ENCODE data around the gene SMCO4.

Gene SMCO4

DNA sequence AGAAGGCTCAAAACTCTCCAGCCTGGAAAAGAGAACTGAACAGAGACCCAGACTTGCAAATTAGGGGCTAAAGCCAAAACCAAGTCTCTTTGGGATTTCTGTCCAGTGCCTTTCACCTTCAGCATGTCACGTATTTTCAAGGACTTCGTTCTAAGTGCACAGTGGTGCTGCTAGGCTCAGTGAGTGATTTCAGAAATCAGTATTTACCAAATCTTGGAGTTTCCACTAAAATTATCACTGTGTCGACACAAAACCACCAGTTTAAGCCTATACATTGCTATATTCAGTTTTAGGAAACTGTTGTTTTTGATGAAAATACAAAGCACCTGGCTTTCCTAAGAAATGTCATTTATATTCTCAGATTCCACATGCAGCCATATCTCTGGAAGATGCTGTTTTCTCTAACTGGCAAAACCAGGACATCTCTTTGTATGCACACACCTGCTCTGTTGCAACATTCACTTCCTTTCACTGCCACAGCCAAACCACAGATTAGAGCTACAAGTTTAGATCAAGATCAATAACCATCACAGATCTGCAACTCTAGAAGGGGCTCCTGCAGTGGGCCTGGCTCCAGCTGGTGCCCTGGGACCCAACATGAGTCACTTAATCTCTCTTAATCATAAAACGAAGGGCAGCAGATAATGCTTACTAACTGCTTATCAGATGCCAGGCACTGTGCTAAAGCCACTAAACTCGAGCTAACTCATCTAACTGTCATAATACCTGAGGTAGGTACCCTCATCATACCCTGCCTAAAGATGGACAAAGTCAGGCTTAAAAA lies 22.3 kb downstream of the SMCO4 start:
- no peak overlapping the region for H3K27ac ChIP-seq (ENCODE audit: low read depth, low read length)
- H3K9me3 ChIP-seq (ENCODE audit: control insufficient read depth in 1 of 2, low read length in 2 of 2) = no peaks in the 10 kb centered on the region
- H3K36me3 ChIP-seq (ENCODE audit: control insufficient read depth in 1 of 2, insufficient read depth in 2 of 2, low read length in 2 of 2) = no peaks in the 10 kb centered on the region
- H3K9ac ChIP-seq (ENCODE audit: low read depth in 1 of 2, low read length in 2 of 2) = no peak overlapping the region
- no peaks in the 10 kb centered on the region for H3K27me3 ChIP-seq (ENCODE audit: control insufficient read depth in 1 of 2, insufficient read depth in 2 of 2, low read length in 2 of 2)
- no peak overlapping the region for H3K4me3 ChIP-seq (ENCODE audit: low read depth in 1 of 2, low read length in 2 of 2)
- H3K4me1 ChIP-seq (ENCODE audit: control insufficient read depth in 1 of 2, insufficient read depth in 2 of 2, low read length in 2 of 2) = peaks cover 28 to 46% of the 10 kb centered on the region in 2 donors

DNA sequence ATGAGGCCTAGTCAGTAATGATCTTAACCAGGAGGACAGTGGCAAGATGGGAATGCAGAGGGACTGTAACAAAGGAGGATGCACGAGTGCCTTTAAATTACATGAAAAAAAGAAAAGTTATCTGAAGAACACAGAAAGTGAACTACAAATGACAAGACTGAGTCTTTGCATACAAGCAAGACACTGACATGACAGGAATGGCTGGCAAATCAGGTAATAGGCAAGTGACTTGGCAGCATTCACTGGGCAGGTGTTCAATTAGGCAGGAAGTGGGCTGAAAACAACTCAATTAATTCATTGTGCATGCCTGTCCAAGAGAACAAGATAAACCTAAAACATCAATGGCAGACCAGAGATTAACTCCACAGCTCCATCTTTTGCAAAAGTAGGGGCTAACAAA lies 24.0 kb downstream of the SMCO4 start:
- H3K27ac ChIP-seq (ENCODE audit: low read depth, low read length) = no peak overlapping the region
- H3K36me3 ChIP-seq (ENCODE audit: control insufficient read depth in 1 of 2, insufficient read depth in 2 of 2, low read length in 2 of 2) = no peaks in the 10 kb centered on the region
- H3K9me3 ChIP-seq (ENCODE audit: control insufficient read depth in 1 of 2, low read length in 2 of 2) = no peaks in the 10 kb centered on the region
- H3K4me3 ChIP-seq (ENCODE audit: low read depth in 1 of 2, low read length in 2 of 2) = no peak overlapping the region
- H3K27me3 ChIP-seq (ENCODE audit: control insufficient read depth in 1 of 2, insufficient read depth in 2 of 2, low read length in 2 of 2) = no peaks in the 10 kb centered on the region
- peaks cover 11 to 29% of the 10 kb centered on the region in 2 donors for H3K4me1 ChIP-seq (ENCODE audit: control insufficient read depth in 1 of 2, insufficient read depth in 2 of 2, low read length in 2 of 2)
- no peak overlapping the region for H3K9ac ChIP-seq (ENCODE audit: low read depth in 1 of 2, low read length in 2 of 2)

DNA sequence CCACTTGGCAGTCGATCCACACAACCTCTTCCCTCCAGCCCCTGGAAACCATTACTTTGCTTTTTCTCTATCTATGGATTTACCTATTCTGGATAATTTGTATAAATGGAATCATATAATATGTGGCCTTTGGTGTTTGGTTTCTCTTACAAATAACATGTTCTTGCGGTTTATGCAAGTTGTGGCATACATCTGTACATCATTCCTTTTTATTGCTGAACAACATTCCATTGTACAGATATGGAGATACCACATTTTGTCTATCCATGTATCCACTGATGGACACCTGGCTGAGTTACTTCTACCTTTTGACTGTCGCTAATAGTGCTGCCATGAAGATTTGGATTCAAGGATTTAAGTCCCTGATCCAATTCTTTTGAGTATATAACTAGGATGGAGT lies 25.1 kb downstream of the SMCO4 start:
- Histone ChIP-seq H3K27ac (ENCODE audit: low read depth, low read length) (no peak overlapping the region), H3K4me3 (ENCODE audit: low read depth in 1 of 2, low read length in 2 of 2) (no peak overlapping the region), H3K27me3 (ENCODE audit: control insufficient read depth in 1 of 2, insufficient read depth in 2 of 2, low read length in 2 of 2) (no peaks in the 10 kb centered on the region), H3K9me3 (ENCODE audit: control insufficient read depth in 1 of 2, low read length in 2 of 2) (no peaks in the 10 kb centered on the region), H3K36me3 (ENCODE audit: control insufficient read depth in 1 of 2, insufficient read depth in 2 of 2, low read length in 2 of 2) (no peaks in the 10 kb centered on the region), H3K9ac (ENCODE audit: low read depth in 1 of 2, low read length in 2 of 2) (no peak overlapping the region), H3K4me1 (ENCODE audit: control insufficient read depth in 1 of 2, insufficient read depth in 2 of 2, low read length in 2 of 2) (peaks cover 8 to 27% of the 10 kb centered on the region in 2 donors)

DNA sequence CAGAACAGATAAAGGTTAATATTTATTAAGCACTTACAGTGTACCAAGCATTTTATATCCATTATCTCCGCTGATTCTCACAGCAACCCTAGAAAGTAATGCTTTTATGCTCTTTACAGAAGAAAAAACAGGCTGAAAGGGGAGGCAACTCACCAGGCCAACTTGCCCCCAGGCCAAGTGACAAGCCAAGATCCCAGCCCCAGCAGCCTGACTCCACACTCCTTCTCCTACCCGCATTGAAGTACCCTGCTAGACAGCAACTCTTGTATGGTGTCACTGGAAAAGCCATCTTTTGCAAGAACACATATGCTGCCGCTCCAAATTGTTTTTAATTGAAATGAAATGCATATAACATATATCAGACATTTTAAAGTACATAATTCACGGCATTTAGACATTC lies 25.6 kb downstream of the SMCO4 start:
- Histone ChIP-seq H3K36me3 (ENCODE audit: control insufficient read depth in 1 of 2, insufficient read depth in 2 of 2, low read length in 2 of 2) (no peaks in the 10 kb centered on the region), H3K27me3 (ENCODE audit: control insufficient read depth in 1 of 2, insufficient read depth in 2 of 2, low read length in 2 of 2) (no peaks in the 10 kb centered on the region), H3K4me3 (ENCODE audit: low read depth in 1 of 2, low read length in 2 of 2) (no peak overlapping the region), H3K9me3 (ENCODE audit: control insufficient read depth in 1 of 2, low read length in 2 of 2) (no peaks in the 10 kb centered on the region), H3K27ac (ENCODE audit: low read depth, low read length) (no peak overlapping the region), H3K9ac (ENCODE audit: low read depth in 1 of 2, low read length in 2 of 2) (no peak overlapping the region), H3K4me1 (ENCODE audit: control insufficient read depth in 1 of 2, insufficient read depth in 2 of 2, low read length in 2 of 2) (peaks cover 8 to 26% of the 10 kb centered on the region in 2 donors)

DNA sequence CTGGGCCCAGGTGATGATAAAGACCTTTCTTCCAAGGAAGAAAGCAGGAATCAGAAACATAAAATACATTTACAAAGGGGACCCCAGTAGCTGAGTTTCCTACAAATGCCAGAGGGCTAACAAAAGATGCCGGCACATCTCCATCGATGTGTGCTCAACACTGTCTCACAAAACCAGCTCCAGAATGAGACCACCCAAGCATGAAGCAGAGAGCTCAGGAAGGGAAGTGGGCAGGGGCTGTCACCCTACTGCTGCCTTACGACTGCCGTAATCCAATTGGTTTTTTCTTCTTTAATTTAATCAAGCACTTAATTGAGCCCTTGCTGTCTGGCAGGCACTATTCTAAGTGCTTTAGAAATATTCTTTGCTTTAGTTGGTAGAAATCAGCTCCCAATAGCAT lies 26.1 kb downstream of the SMCO4 start:
- no peak overlapping the region for H3K27ac ChIP-seq (ENCODE audit: low read depth, low read length)
- no peak overlapping the region for H3K4me3 ChIP-seq (ENCODE audit: low read depth in 1 of 2, low read length in 2 of 2)
- H3K36me3 ChIP-seq (ENCODE audit: control insufficient read depth in 1 of 2, insufficient read depth in 2 of 2, low read length in 2 of 2) = no peaks in the 10 kb centered on the region
- no peaks in the 10 kb centered on the region for H3K27me3 ChIP-seq (ENCODE audit: control insufficient read depth in 1 of 2, insufficient read depth in 2 of 2, low read length in 2 of 2)
- peaks cover 4 to 21% of the 10 kb centered on the region in 2 donors for H3K4me1 ChIP-seq (ENCODE audit: control insufficient read depth in 1 of 2, insufficient read depth in 2 of 2, low read length in 2 of 2)
- H3K9ac ChIP-seq (ENCODE audit: low read depth in 1 of 2, low read length in 2 of 2) = no peak overlapping the region
- H3K9me3 ChIP-seq (ENCODE audit: control insufficient read depth in 1 of 2, low read length in 2 of 2) = no peaks in the 10 kb centered on the region

DNA sequence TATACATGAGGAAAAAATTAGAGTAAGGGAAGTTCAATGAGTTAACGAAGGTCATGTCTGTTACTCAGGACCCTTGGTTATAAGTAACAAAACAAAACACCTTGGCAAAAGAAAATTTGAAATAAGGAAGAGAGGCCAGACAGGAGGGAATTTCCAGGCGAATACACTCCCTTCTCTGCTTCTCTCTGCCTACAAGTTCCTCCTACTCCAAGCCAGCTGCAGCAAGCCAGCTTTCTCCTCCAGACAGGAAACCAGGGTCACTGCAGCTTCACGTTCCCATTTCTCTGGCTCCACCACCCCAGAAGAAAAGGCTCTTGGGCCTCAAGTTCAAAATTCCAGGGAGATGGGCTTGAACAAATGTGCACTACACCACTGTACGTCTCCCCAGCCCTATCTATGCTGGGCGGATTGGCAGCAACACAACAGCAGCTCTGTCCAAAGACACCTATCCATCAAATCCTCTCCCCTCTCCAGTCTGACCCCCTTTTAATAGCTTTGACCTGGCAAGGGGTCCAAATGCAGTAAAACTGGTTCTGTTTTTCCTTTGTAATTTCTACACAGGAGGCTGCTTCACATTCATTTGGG lies 27.7 kb downstream of the SMCO4 start:
- H3K27ac ChIP-seq (ENCODE audit: low read depth, low read length) = no peak overlapping the region
- H3K27me3 ChIP-seq (ENCODE audit: control insufficient read depth in 1 of 2, insufficient read depth in 2 of 2, low read length in 2 of 2) = no peaks in the 10 kb centered on the region
- no peaks in the 10 kb centered on the region for H3K9me3 ChIP-seq (ENCODE audit: control insufficient read depth in 1 of 2, low read length in 2 of 2)
- H3K36me3 ChIP-seq (ENCODE audit: control insufficient read depth in 1 of 2, insufficient read depth in 2 of 2, low read length in 2 of 2) = no peaks in the 10 kb centered on the region
- peaks cover 4 to 10% of the 10 kb centered on the region in 2 donors for H3K4me1 ChIP-seq (ENCODE audit: control insufficient read depth in 1 of 2, insufficient read depth in 2 of 2, low read length in 2 of 2)
- no peak overlapping the region for H3K4me3 ChIP-seq (ENCODE audit: low read depth in 1 of 2, low read length in 2 of 2)
- no peak overlapping the region for H3K9ac ChIP-seq (ENCODE audit: low read depth in 1 of 2, low read length in 2 of 2)

DNA sequence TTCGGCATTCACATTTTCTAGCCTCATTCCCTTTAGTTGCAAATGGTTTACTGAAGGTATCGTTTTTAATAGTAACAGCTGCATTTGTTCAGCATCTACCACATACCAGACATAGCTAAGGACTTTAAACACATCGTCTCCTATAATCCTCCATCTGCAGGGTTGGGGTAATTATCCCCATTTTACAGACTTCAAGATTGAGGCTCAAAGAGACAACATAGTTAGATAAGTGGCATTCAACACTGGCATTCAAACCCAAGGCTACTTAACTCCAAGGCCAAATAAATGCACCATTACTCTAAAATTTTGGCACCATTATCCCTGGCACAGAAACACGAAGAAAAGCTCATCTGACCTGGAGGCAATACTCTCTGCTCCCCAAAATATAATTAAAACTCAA lies 28.5 kb downstream of the SMCO4 start:
- Histone ChIP-seq H3K9me3 (ENCODE audit: control insufficient read depth in 1 of 2, low read length in 2 of 2) (no peaks in the 10 kb centered on the region), H3K27me3 (ENCODE audit: control insufficient read depth in 1 of 2, insufficient read depth in 2 of 2, low read length in 2 of 2) (no peaks in the 10 kb centered on the region), H3K27ac (ENCODE audit: low read depth, low read length) (no peak overlapping the region), H3K9ac (ENCODE audit: low read depth in 1 of 2, low read length in 2 of 2) (no peak overlapping the region), H3K4me3 (ENCODE audit: low read depth in 1 of 2, low read length in 2 of 2) (no peak overlapping the region), H3K36me3 (ENCODE audit: control insufficient read depth in 1 of 2, insufficient read depth in 2 of 2, low read length in 2 of 2) (no peaks in the 10 kb centered on the region), H3K4me1 (ENCODE audit: control insufficient read depth in 1 of 2, insufficient read depth in 2 of 2, low read length in 2 of 2) (peaks cover 1 to 9% of the 10 kb centered on the region in 2 donors)

DNA sequence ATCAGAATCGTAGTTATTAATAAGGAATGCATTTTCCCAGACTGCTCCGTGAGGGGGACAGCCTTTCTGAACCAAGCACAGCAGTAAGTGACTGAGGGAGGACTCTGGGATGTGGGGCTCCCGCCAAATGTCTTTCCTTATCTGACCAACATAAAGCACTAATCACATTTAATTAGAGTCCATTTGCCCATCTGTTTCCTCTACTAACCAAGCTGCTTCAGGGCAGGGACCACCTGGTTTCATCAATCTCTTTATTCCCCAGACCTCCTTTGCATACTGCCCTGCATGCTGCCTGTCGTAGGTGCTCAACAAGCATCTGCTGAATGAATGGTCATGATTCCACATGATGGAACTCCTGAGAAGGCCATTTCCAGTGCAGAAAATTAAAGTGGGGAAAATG lies 29.4 kb downstream of the SMCO4 start:
- Histone ChIP-seq H3K4me3 (ENCODE audit: low read depth in 1 of 2, low read length in 2 of 2) (no peak overlapping the region), H3K4me1 (ENCODE audit: control insufficient read depth in 1 of 2, insufficient read depth in 2 of 2, low read length in 2 of 2) (no peaks in the 10 kb centered on the region)

DNA sequence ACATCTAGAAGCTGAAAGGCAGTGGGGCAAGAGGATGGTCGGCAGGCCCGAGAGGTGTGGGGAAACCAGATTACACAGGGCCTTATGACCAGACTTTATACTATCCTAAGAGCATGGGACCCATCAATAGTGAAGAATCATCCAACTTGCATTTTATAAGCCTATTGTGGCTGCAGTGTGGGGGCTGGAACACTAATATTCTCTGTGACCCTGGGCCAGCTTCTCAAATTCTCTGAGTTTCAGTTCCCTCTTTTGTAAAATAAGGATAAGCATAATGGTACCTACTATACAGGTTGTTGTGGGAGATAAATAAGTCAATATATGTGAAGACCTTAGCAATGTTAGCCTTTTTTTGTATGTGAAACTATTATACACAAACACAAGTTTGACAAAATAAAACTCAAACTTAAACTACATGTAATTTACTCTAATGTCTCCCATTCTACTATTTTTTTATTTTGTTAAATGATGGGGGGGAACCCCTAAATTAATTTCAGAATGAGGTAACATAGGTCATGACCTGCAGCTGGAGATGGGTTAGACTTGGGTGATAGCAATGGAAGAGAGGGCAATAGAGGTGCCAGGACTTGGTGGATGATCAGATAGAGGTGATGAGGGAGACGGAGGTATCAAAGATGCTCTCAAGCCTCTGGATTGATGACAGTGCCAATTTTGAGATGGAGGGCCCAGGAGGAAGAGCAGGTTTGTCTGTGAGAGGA lies 30.1 kb downstream of the SMCO4 start:
- Histone ChIP-seq H3K27ac (ENCODE audit: low read depth, low read length) (no peak overlapping the region), H3K4me3 (ENCODE audit: low read depth in 1 of 2, low read length in 2 of 2) (no peak overlapping the region), H3K9me3 (ENCODE audit: control insufficient read depth in 1 of 2, low read length in 2 of 2) (no peaks in the 10 kb centered on the region), H3K9ac (ENCODE audit: low read depth in 1 of 2, low read length in 2 of 2) (no peak overlapping the region), H3K27me3 (ENCODE audit: control insufficient read depth in 1 of 2, insufficient read depth in 2 of 2, low read length in 2 of 2) (no peaks in the 10 kb centered on the region), H3K36me3 (ENCODE audit: control insufficient read depth in 1 of 2, insufficient read depth in 2 of 2, low read length in 2 of 2) (no peaks in the 10 kb centered on the region), H3K4me1 (ENCODE audit: control insufficient read depth in 1 of 2, insufficient read depth in 2 of 2, low read length in 2 of 2) (peaks cover under 1 to 4% of the 10 kb centered on the region in 2 donors)

More for the DNA sequence above, 29.4 kb downstream of the SMCO4 start:
- no peaks in the 10 kb centered on the region for H3K27me3 ChIP-seq (ENCODE audit: control insufficient read depth in 1 of 2, insufficient read depth in 2 of 2, low read length in 2 of 2)
- no peaks in the 10 kb centered on the region for H3K36me3 ChIP-seq (ENCODE audit: control insufficient read depth in 1 of 2, insufficient read depth in 2 of 2, low read length in 2 of 2)
- no peak overlapping the region for H3K9ac ChIP-seq (ENCODE audit: low read depth in 1 of 2, low read length in 2 of 2)
- no peak overlapping the region for H3K27ac ChIP-seq (ENCODE audit: low read depth, low read length)
- no peaks in the 10 kb centered on the region for H3K9me3 ChIP-seq (ENCODE audit: control insufficient read depth in 1 of 2, low read length in 2 of 2)

DNA sequence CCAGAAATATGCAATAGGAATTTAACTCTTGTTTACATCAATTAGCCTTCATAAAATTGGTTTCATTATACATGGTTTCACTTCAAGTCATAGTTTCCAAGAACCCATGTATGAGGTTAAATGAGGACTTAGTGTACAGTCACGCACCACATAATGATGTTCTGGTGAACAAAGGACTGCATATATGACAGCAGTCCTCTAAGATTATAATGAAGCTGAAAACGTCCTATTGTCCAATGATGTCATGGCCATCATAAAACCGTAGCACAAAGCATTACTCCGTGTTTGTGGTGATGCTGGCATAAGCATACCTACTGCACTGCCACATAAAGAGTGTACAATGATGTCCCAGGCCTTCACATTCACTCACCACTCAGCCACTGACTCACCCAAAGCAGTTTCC lies 31.1 kb downstream of the SMCO4 start:
- no peak overlapping the region for H3K4me3 ChIP-seq (ENCODE audit: low read depth in 1 of 2, low read length in 2 of 2)
- no peak overlapping the region for H3K27ac ChIP-seq (ENCODE audit: low read depth, low read length)
- H3K27me3 ChIP-seq (ENCODE audit: control insufficient read depth in 1 of 2, insufficient read depth in 2 of 2, low read length in 2 of 2) = no peaks in the 10 kb centered on the region
- H3K4me1 ChIP-seq (ENCODE audit: control insufficient read depth in 1 of 2, insufficient read depth in 2 of 2, low read length in 2 of 2) = peaks cover 2 to 6% of the 10 kb centered on the region in 2 donors
- H3K9ac ChIP-seq (ENCODE audit: low read depth in 1 of 2, low read length in 2 of 2) = no peak overlapping the region
- no peaks in the 10 kb centered on the region for H3K36me3 ChIP-seq (ENCODE audit: control insufficient read depth in 1 of 2, insufficient read depth in 2 of 2, low read length in 2 of 2)
- no peaks in the 10 kb centered on the region for H3K9me3 ChIP-seq (ENCODE audit: control insufficient read depth in 1 of 2, low read length in 2 of 2)
